Esophagus muscularis mucosa (tissue), 4 donors: ENCODE measurements around the gene ATF4. TPM values are rescaled to one million over a fixed set of nuclear protein-coding genes. Genes with fewer than 3 reads are reported as not detected.

Experiments used
- DNase-seq: peaks from one replicate; pipeline ENCODE4 v3.0.0-alpha.2; 2017; ENCODE audit errors: extremely low spot score
- H3K27ac ChIP-seq, 4 donors: fragments of 200-600 bp; sonication (generic); replicated peaks in 1 of 4; 1 replicate in 3 of 4; 2 replicates in 1 of 4; pipeline ENCODE4 v1.5.1; 2016 to 2019; ENCODE audit warnings: mild to moderate bottlenecking in 1 of 4
- H3K27me3 ChIP-seq, 4 donors: fragments of 200-600 bp; sonication (generic); one replicate each; pipeline versions ENCODE4 v1.5.1 to v1.6.0; 2016 to 2019
- H3K36me3 ChIP-seq, 4 donors: fragments of 200-600 bp; sonication (generic); one replicate each; pipeline ENCODE4 v1.5.1; 2016 to 2019
- H3K4me1 ChIP-seq, 4 donors: fragments of 200-600 bp; sonication (generic); one replicate each; pipeline ENCODE4 v1.5.1; 2016 to 2019
- H3K4me3 ChIP-seq, 4 donors: fragments of 200-600 bp; sonication (generic); 1 replicate in 2 of 4; 2 replicates in 2 of 4; pipeline ENCODE4 v1.5.1; 2016 to 2019; ENCODE audit warnings: mild to moderate bottlenecking in 4 of 4, moderate library complexity in 1 of 4
- H3K9me3 ChIP-seq, 4 donors: fragments of 200-600 bp; sonication (generic); 1 replicate in 3 of 4; 2 replicates in 1 of 4; pipeline ENCODE4 v1.5.1; 2016 to 2019
- CTCF ChIP-seq, 3 experiments: fragments of 200-600 bp in 2 of 3; fragments of 450-650 bp in 1 of 3; sonication (generic) in 2 of 3; IDR thresholded peaks; one replicate each; pipeline ENCODE4 v1.5.1; 2017 to 2019; ENCODE audit warnings: antibody characterized with exemption in 3 of 3, mild to moderate bottlenecking in 2 of 3, moderate library complexity in 1 of 3
- EP300 ChIP-seq: sonication (generic); formaldehyde crosslinking; IDR thresholded peaks from one replicate; pipeline ENCODE4 v1.6.1; 2017; ENCODE audit warnings: antibody characterized with exemption
- POLR2A ChIP-seq: fragments of 450-650 bp; IDR thresholded peaks from one replicate; pipeline ENCODE4 v1.6.1; 2017; ENCODE audit warnings: antibody characterized with exemption, moderate library complexity, mild to moderate bottlenecking, low read depth
- POLR2AphosphoS5 ChIP-seq, 2 donors: sonication (generic); formaldehyde crosslinking; IDR thresholded peaks; one replicate each; pipeline ENCODE4 v1.6.1; 2017; ENCODE audit warnings: antibody characterized with exemption in 2 of 2
- WGBS: methylation state at CpG from one replicate; pipeline ENCODE4 v1.1.5; 2018; 5-methylcytosine and 5-hydroxymethylcytosine counted together
- intact Hi-C: fragments of 100-400 bp; cut with DNase I; formaldehyde crosslinking; loops from one replicate; pipeline ENCODE4 v1.15.1; 2023
- total RNA-seq, 4 donors: library from RNA; depleted of rRNA; stranded (reverse); fragments of >200 nt; gene quantifications; one replicate each; pipeline versions ENCODE4 v1.1.0 to v1.2.1, GENCODE V29; 2016

Gene ATF4
- total RNA-seq, 4 donors from 2014 or later, result 516 to 895 (median 721) TPM

GRCh38 chr22:39534092-39534506 lies 13.7 kb downstream of the ATF4 start:
- intact Hi-C loops, result loop anchor here (5.0 kb wide), 1 partner anchor 813 kb away; the partner anchor contains the start of gene ADSL
- TF ChIP-seq EP300 (no peak), POLR2AphosphoS5 (IDR thresholded peaks at IDR 0.05) (no peak), CTCF (IDR thresholded peaks at IDR 0.05) (no peak), POLR2A (no peak)
- Histone ChIP-seq H3K27me3 (no peaks in the 10 kb centered on the region), H3K4me3 (no peak overlapping the region), H3K27ac (peak overlapping the region; percentile 6 to 51 (median 44)), H3K4me1 (peaks cover 35 to 46% (median 41%) of the 10 kb centered on the region in 4 donors), H3K9me3 (no peaks in the 10 kb centered on the region), H3K36me3 (peaks cover 0 to 19% (median 12%) of the 10 kb centered on the region in 4 donors)
- no peak for DNase-seq
- WGBS, result 75% methylated on average over 6 of the region's 12 CpGs

DNA sequence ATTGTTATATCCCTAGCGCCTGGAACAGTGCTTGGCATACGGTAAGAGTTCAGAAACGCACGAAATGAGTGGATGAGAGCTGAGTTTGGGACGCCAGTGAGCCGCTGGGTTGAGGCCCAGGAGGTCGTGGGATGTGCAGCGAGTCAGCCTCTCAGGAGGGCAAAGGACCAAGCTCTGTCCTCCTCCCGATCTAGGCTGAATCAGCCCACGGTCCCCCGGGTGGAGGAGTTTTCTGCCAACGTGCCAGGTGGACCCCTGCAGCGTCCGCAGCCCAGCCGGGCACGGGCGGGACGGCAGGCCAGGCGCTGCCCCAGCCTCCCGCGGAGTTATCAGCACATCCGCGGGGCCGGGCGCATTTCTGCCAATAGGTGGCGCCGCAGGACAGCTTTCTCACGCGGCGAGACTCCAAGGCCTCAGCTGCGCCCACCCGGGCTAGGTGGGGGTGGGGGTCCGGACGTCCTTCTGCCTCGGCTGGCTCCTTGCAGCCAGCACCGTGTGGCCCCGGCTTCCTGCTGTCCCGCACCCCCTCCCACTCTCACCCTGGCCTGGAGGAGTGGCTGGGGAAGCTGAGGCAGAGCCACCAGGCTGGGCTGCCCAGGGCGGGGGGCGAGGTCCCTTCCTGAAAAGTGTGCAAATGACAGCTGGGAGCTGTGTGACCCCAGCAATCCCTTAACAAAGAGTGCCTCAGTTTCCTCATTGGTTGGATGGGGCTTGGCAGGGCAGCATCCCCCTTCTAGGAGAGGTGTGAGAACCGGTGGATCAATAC lies 14.4 kb downstream of the ATF4 start:
- DNase-seq, result peak; percentile 94
- Histone ChIP-seq H3K36me3 (peaks cover 0 to 14% (median 6%) of the 10 kb centered on the region in 4 donors), H3K4me3 (peak overlapping the region in 3 of 4 donors; percentile 28 to 37 (median 29)), H3K9me3 (no peaks in the 10 kb centered on the region), H3K27ac (peak overlapping the region; percentile 6 to 51 (median 44)), H3K4me1 (peaks cover 28 to 39% (median 34%) of the 10 kb centered on the region in 4 donors), H3K27me3 (no peaks in the 10 kb centered on the region)
- WGBS, result 9% methylated on average over 9 of the region's 41 CpGs
- TF ChIP-seq CTCF (IDR thresholded peaks at IDR 0.05) (peak; percentile 95 to 99 (median 97)), POLR2AphosphoS5 (IDR thresholded peaks at IDR 0.05) (peak in 1 of 2 donors; percentile 54), POLR2A (no peak)
- intact Hi-C loops, result loop anchor here (5.0 kb wide), 2 partner anchors 493 to 813 kb away; partner anchors contain the start of gene ADSL

GRCh38 chr22:39535357-39535725 lies 15.0 kb downstream of the ATF4 start:
- intact Hi-C loops, result loop anchor here (5.0 kb wide), 1 partner anchor 492 kb away; no protein-coding TSS in a partner anchor
- WGBS, result 43% methylated on average over 7 of the region's 13 CpGs
- Histone ChIP-seq H3K4me1 (peaks cover 23 to 34% (median 29%) of the 10 kb centered on the region in 4 donors), H3K4me3 (no peak overlapping the region), H3K27me3 (no peaks in the 10 kb centered on the region), H3K36me3 (peaks cover 0 to 8% (median under 1%) of the 10 kb centered on the region in 4 donors), H3K9me3 (no peaks in the 10 kb centered on the region), H3K27ac (no peak overlapping the region)
- no peak for DNase-seq
- TF ChIP-seq POLR2AphosphoS5 (IDR thresholded peaks at IDR 0.05) (no peak), POLR2A (no peak), EP300 (no peak), CTCF (IDR thresholded peaks at IDR 0.05) (no peak)

GRCh38 chr22:39535831-39536449 lies 15.6 kb downstream of the ATF4 start:
- H3K4me1 ChIP-seq, result peaks cover 17 to 28% (median 23%) of the 10 kb centered on the region in 4 donors
- H3K36me3 ChIP-seq, result peaks cover 0 to 2% (median 0%) of the 10 kb centered on the region in 4 donors
- intact Hi-C loops, result loop anchor here (5.0 kb wide), 1 partner anchor 491 kb away; no protein-coding TSS in a partner anchor
- no peaks in the 10 kb centered on the region for H3K27me3 ChIP-seq
- H3K27ac ChIP-seq, result no peak overlapping the region
- H3K4me3 ChIP-seq, result no peak overlapping the region
- no peak for TF ChIP-seq CTCF (IDR thresholded peaks at IDR 0.05)
- no peak for TF ChIP-seq EP300
- no peak for TF ChIP-seq POLR2AphosphoS5 (IDR thresholded peaks at IDR 0.05)
- no peak for TF ChIP-seq POLR2A
- WGBS, result 90% methylated on average over 6 of the region's 15 CpGs
- DNase-seq, result no peak
- H3K9me3 ChIP-seq, result no peaks in the 10 kb centered on the region
